Activated naive CD8-positive, alpha-beta T cell treated with anti-CD3 and anti-CD28 coated beads, Interleukin-2, amount 50 U/mL, for 24 hours (primary cell): ENCODE results near the gene EXOC5.
A peak's percentile ranks its signal among the peaks of the same experiment; 100 is the strongest.

ENCODE experiments used
- ATAC-seq: fragments of 150-1000 bp; cut with Tn5 transposase; one replicate; pipeline ENCODE4 v1.10.0; 2021
- DNase-seq: peaks from one replicate; pipeline ENCODE4 v3.0.0; 2021
- H3K27ac Mint-ChIP-seq: one replicate; pipeline ENCODE4 v1.8.0; 2021; ENCODE audit warnings: mild to moderate bottlenecking, mixed read lengths
- H3K27me3 Mint-ChIP-seq: one replicate; pipeline ENCODE4 v1.8.0; 2021; ENCODE audit warnings: mixed read lengths
- H3K36me3 Mint-ChIP-seq: one replicate; pipeline ENCODE4 v1.8.0; 2021; ENCODE audit warnings: low read depth, mixed read lengths
- H3K4me1 Mint-ChIP-seq: one replicate; pipeline ENCODE4 v1.8.0; 2021; ENCODE audit warnings: mixed read lengths
- H3K4me3 Mint-ChIP-seq: one replicate; pipeline ENCODE4 v1.8.0; 2021; ENCODE audit warnings: mild to moderate bottlenecking, moderate library complexity, mixed read lengths
- H3K9me3 Mint-ChIP-seq: one replicate; pipeline ENCODE4 v1.8.0; 2021; ENCODE audit warnings: mixed read lengths

The EXOC5 gene, protein sequence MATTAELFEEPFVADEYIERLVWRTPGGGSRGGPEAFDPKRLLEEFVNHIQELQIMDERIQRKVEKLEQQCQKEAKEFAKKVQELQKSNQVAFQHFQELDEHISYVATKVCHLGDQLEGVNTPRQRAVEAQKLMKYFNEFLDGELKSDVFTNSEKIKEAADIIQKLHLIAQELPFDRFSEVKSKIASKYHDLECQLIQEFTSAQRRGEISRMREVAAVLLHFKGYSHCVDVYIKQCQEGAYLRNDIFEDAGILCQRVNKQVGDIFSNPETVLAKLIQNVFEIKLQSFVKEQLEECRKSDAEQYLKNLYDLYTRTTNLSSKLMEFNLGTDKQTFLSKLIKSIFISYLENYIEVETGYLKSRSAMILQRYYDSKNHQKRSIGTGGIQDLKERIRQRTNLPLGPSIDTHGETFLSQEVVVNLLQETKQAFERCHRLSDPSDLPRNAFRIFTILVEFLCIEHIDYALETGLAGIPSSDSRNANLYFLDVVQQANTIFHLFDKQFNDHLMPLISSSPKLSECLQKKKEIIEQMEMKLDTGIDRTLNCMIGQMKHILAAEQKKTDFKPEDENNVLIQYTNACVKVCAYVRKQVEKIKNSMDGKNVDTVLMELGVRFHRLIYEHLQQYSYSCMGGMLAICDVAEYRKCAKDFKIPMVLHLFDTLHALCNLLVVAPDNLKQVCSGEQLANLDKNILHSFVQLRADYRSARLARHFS

DNA sequence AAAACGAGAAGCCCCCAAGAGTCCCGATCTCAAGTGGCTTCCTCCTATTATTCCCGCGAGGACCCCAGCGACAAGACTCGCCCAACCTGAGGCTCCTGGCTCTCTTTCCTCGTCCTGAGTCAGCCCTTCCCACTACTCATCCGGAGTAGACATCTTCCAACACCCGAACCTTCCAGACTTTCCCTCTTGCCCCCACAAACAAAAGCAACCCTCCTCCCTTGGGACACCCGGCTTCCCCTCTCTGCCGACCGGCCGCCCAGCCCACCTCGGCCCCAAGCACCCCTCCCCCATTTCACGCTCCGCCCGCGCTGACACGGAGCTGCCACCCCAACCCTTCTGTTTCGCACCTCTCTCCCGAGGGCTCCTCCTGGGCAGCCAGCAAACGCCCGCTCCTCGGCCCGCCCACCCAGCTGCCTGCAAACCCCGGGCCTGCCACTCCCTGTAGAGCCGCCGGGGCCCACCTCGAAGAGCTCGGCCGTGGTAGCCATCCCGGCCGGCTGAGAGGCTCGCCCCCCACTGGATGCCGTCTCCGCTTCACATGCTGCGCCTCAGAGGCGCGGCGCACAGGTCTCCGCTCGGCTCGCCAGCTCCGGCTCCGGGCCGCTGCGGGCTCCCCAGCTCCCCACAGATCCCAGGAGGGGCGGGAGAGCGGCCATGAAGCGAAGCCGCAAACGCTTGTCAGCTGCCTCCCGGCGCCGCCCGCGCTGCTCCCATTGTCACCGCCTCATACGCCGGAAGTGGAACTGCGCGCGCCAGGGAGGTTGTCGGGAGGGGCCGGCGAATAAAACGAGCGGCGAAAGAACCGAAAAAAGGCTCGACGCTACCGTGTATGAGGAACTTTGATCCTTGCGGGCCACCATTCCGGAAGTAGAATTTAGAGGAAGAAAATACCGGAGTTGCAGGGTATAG lies at the start of gene EXOC5, which contains the start of gene AP5M1:
Gene EXOC5 (minus strand): TSS at position 745 of the 909 bp plus-strand sequence. CDS start 257 bp downstream, at position 488.
Gene AP5M1 (plus strand): TSS at position 811 of the 909 bp plus-strand sequence. CDS start 344 bp downstream, outside the sequence.
- DNase-seq (peak; percentile 89), ATAC-seq (peak; percentile 92)
- H3K9me3 Mint-ChIP-seq: no peaks in the 10 kb centered on the region
- peaks cover 10% of the 10 kb centered on the region for H3K36me3 Mint-ChIP-seq
- no peaks in the 10 kb centered on the region for H3K27me3 Mint-ChIP-seq
- H3K4me3 Mint-ChIP-seq: peak within 1 kb of the TSS; percentile 94
- peaks cover 56% of the 10 kb centered on the region for H3K4me1 Mint-ChIP-seq
- peak within 1 kb of the TSS; percentile 94 for H3K27ac Mint-ChIP-seq

DNA sequence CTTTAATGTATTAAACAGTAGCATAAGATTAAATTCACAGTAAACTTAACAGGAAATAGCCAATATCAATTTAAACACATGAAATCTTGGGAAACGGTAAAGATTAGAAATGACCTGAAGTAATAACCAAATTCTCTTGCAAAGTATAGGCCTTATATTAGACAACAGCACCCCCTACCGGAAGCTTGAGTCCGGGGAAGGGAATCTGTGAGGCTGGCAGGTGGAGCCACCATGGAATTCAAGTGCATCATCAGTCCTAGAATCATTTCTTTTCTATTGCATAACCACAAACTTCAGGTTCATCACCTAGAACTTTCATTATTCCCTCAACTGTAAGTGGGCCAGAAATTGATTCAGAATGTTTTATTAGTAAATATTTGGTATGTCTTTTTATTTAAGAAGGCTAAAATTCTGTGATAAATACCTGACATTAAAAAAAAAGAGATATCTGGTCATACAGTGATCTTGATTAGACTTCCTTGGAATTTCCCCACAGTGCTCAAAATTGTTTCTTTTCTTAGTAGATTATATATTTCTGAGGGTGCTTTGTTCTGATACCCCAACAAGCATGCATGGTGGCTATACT lies 48.6 kb upstream of the EXOC5 start:
- DNase-seq (peak; percentile 74), ATAC-seq (no peak)
- no peaks in the 10 kb centered on the region for H3K27me3 Mint-ChIP-seq
- H3K4me1 Mint-ChIP-seq: peaks cover 13% of the 10 kb centered on the region
- no peaks in the 10 kb centered on the region for H3K36me3 Mint-ChIP-seq
- no peak overlapping the region for H3K27ac Mint-ChIP-seq
- H3K4me3 Mint-ChIP-seq: no peak overlapping the region
- peaks cover 11% of the 10 kb centered on the region for H3K9me3 Mint-ChIP-seq

DNA sequence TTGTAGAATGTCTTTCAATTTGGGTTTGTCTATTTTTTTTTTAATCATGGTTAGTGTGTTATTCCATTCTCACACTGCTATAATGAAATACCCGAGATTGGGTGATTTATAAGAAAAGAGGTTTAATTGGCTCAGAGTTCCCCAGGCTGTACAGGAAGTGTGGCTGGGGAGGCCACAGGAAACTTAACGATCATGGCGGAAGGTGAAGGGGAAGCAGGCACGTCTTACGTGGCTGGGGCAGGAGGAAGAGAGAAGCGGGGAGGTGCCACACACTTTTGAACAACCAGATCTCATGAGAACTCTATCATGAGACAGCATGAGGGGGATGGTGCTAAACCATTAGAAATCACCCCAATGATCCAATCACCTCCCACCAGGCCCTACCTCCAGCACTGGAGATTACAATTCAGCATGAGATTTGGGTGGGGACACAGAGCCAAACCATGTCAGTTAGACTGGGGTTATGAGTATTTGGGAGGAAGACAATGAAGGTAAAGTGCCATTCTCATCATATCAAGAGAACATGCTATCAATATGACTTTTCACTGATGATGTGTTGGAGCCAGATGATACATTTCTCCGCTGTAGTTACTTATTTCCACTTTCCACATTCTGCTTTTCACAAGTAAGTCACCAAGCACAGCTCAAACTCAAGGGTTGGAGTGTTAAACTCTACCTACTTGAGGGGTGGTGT lies 45.8 kb upstream of the EXOC5 start:
- Mint-ChIP-seq H3K36me3 (no peaks in the 10 kb centered on the region), H3K4me1 (peaks cover 14% of the 10 kb centered on the region), H3K27ac (no peak overlapping the region), H3K27me3 (no peaks in the 10 kb centered on the region), H3K9me3 (peaks cover 11% of the 10 kb centered on the region), H3K4me3 (no peak overlapping the region)
- ATAC-seq (no peak), DNase-seq (no peak)

DNA sequence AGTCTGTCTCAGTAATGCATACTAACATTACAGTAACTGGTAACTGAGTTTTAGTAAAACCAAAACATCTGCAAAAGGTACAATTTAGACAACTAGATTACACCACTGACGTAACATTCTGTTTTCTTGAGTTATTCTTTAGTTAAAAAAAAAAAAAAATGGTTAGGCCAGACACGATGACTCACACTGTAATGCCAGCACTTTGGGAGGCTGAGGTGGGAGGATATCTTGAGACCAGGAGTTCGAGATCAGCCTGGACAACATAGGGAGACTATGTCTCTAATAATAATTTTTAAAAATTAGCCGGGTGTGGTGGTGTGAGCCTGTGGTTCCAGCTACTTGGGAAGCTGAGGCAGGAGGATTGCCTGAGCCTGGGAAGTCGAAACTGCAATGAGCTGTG lies 34.2 kb upstream of the EXOC5 start:
- Mint-ChIP-seq H3K4me3 (no peak overlapping the region), H3K27me3 (peaks cover 18% of the 10 kb centered on the region), H3K4me1 (no peaks in the 10 kb centered on the region), H3K27ac (no peak overlapping the region), H3K36me3 (no peaks in the 10 kb centered on the region), H3K9me3 (no peaks in the 10 kb centered on the region)
- ATAC-seq (no peak), DNase-seq (no peak)

DNA sequence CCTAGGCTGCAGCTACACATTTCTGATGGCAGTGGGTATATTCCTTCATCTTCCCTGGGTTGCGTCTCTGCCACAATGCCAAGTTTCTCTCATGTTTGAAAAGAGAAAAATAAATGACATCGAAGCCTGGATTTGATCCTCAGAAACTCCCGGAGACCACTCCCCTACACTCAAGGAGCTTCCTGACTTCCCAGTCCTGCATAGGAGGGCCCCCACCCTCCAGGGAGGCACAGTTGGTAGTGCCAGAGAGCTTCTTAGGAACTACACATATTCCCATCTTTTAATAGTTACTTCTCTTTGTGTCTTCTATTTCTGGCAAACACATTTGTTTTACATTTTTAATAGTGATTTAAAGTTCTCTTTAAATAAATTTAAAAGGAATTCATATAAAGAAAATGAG lies 30.8 kb upstream of the EXOC5 start:
- Mint-ChIP-seq H3K4me3 (no peak overlapping the region), H3K9me3 (no peaks in the 10 kb centered on the region), H3K27me3 (no peaks in the 10 kb centered on the region), H3K27ac (no peak overlapping the region), H3K4me1 (no peaks in the 10 kb centered on the region), H3K36me3 (no peaks in the 10 kb centered on the region)
- ATAC-seq: no peak
- no peak for DNase-seq

DNA sequence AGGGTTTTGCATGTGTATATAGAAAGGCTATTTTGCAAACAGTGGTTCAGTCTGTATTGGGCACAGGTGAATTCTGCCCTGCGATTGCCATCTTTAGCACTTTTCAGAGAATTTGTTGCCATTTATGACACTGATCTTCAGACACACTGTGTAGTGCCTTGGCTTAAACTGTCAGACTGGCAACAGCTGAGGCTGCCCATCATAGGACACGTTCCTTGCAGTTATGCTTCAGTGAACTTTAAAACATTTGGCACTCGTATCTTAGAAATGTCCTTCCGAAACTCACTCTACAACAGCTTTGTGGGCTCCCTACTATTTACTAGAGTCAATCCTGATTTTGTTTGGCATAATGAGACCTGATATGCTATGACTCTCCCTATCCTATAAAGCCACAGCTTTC lies 29.1 kb upstream of the EXOC5 start:
- H3K4me1 Mint-ChIP-seq: no peaks in the 10 kb centered on the region
- DNase-seq: no peak
- no peaks in the 10 kb centered on the region for H3K36me3 Mint-ChIP-seq
- no peak overlapping the region for H3K4me3 Mint-ChIP-seq
- no peaks in the 10 kb centered on the region for H3K27me3 Mint-ChIP-seq
- no peak for ATAC-seq
- H3K9me3 Mint-ChIP-seq: no peaks in the 10 kb centered on the region
- H3K27ac Mint-ChIP-seq: no peak overlapping the region

DNA sequence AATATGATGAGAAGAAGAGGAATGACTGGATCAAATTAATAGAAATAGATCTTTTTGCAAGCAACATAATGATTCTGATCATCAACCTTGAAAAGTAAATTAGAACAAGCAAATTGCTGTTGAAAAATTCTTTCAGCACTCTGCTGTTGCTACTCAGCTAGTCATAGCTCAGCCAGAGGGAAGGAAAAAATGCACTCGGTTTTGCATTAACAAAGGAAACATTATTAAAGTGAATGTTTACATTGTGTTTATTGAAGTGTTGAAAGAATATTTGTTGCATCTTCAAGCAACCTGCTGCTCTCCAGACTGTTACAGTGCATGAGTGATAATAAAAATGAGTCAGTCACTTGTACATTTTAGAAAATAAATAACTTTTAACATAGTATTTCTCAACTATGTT lies 26.5 kb upstream of the EXOC5 start:
- DNase-seq (no peak), ATAC-seq (no peak)
- no peak overlapping the region for H3K27ac Mint-ChIP-seq
- H3K27me3 Mint-ChIP-seq: no peaks in the 10 kb centered on the region
- no peak overlapping the region for H3K4me3 Mint-ChIP-seq
- no peaks in the 10 kb centered on the region for H3K9me3 Mint-ChIP-seq
- peaks cover 6% of the 10 kb centered on the region for H3K36me3 Mint-ChIP-seq
- no peaks in the 10 kb centered on the region for H3K4me1 Mint-ChIP-seq

DNA sequence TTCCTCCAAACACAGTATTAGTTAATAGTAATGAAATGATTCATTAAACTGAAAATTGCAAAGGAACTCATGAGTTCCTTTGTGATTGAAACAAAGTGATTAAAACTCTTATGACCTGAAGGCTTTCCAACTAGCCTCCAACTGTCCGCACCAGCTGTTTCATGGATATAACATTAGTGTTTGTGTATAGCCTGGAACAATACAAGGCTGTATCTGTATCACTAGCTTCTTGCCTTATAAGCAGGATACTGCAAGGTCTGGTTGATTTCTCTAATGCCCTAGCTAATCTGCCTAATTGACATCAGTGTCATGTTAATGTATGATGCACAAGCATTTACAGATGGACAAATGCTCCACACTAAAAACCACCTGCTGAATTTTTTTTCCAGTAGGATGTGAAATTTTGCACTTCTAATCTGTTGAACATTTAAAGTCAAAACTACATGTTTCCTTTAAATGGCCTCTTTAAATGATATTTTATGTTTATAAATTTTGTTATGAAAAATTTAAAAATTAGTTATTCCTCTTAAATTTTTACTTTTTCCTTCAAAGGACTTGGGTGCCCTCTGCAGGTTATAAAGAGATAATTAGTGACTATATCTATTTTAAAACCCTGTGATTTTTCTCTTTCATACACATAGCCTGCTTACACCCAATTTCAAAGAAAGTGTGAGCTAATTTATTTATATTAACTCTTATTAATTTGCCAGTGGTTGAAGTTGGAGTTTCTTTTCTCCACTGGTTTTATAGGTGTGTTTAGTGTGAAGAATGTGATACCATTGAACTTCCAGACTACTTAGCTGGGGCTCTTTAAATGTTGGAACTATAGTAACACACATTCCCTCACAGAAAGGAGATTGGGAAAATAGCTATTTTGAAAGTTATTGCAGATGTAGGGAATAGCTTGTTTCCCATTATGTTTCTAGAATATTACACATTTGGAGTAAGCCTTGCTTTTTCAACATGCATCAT lies 25.4 kb upstream of the EXOC5 start:
- no peak overlapping the region for H3K27ac Mint-ChIP-seq
- H3K9me3 Mint-ChIP-seq: no peaks in the 10 kb centered on the region
- H3K4me3 Mint-ChIP-seq: no peak overlapping the region
- DNase-seq (no peak), ATAC-seq (no peak)
- H3K36me3 Mint-ChIP-seq: peaks cover 6% of the 10 kb centered on the region
- H3K4me1 Mint-ChIP-seq: no peaks in the 10 kb centered on the region
- no peaks in the 10 kb centered on the region for H3K27me3 Mint-ChIP-seq

DNA sequence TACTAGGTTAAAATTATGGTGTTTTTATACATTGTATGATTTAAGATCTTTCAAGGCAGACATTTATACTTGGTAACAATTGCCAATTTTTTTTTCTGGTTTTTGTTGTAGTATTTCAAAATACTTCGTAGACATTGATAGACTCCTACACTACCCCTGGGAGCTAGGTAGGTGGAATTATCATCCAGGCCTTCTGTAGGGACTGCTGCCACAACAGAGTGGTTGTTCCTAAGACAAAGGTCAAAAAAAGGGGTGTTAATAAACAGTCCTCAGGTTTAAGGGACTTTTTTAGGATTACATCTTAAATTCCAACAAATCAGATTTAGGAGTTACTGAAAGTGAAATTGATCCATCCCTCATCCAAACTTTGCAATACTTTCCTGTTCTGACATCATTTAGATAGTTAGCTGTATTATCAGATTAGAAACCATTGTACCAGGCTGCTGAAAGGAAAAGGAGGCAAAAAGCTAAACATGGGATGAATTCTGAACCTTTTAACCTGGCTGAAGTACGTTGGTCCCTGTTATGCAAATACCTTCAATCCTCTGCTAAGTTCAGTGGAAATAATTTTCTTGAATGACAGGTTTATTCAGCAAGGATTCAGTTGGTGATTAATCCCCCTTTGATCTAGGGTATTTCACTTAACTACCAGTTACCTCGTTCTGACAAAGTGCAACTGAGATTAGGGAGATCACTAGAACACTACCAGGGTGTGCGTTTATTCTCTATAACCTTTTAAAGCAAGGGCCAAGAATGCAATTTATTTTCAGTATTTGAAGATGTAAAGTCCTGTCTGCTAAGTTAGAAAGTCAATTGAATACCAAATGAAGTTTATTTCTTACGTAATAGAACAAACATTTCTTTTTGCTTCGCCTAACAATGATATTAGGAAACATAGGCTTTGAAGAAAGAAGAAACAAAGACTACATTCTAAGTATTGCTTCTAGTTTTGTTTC lies 23.3 kb upstream of the EXOC5 start:
- ATAC-seq (no peak), DNase-seq (no peak)
- Mint-ChIP-seq H3K4me1 (no peaks in the 10 kb centered on the region), H3K27ac (no peak overlapping the region), H3K27me3 (no peaks in the 10 kb centered on the region), H3K9me3 (no peaks in the 10 kb centered on the region), H3K4me3 (no peak overlapping the region), H3K36me3 (peaks cover 6% of the 10 kb centered on the region)

DNA sequence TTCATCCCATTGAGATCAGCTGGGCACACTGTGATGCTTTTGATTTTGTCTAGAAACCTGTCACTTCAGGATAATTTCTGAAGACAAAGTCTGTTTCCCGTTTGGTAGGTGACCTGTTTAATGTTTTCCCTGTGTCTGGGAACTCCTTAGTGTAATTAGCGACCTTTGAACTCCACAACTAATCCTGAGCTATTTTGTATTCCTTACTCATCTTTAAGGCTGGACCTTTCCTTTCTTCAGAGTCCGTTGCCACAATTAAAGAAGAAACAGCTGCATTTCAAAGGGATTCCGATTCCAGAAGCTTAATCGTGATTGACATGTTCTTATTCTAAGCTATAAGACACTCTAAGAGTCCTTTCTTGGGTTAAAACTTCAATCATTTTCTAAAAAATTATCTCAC lies 22.0 kb upstream of the EXOC5 start:
- no peaks in the 10 kb centered on the region for H3K4me1 Mint-ChIP-seq
- H3K36me3 Mint-ChIP-seq: peaks cover 6% of the 10 kb centered on the region

DNA sequence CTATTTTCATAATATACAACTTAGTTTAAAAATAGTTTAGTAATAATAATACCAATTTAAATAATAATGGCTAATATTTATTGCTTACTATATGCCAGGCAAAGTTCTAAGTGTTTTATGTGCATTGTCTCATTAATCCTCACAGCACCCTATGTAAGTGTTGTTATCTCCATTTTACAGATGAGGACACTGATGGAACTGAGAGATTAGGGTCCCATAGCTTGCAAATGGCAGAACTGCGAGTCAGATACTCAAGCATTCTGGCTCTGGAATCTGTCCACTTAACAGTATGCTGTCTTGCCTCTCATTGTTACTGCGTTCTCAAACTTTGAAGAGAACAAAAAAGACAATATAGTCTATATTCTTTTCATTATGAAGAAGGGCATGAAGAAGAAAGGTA lies 19.0 kb upstream of the EXOC5 start:
- ATAC-seq (no peak), DNase-seq (no peak)
- H3K4me1 Mint-ChIP-seq: no peaks in the 10 kb centered on the region
- no peak overlapping the region for H3K27ac Mint-ChIP-seq
- no peaks in the 10 kb centered on the region for H3K27me3 Mint-ChIP-seq
- H3K4me3 Mint-ChIP-seq: no peak overlapping the region
- H3K36me3 Mint-ChIP-seq: peaks cover 28% of the 10 kb centered on the region
- no peaks in the 10 kb centered on the region for H3K9me3 Mint-ChIP-seq

More for the DNA sequence above, 22.0 kb upstream of the EXOC5 start:
- Mint-ChIP-seq H3K9me3 (no peaks in the 10 kb centered on the region), H3K4me3 (no peak overlapping the region), H3K27me3 (no peaks in the 10 kb centered on the region), H3K27ac (no peak overlapping the region)
- DNase-seq: no peak
- no peak for ATAC-seq

DNA sequence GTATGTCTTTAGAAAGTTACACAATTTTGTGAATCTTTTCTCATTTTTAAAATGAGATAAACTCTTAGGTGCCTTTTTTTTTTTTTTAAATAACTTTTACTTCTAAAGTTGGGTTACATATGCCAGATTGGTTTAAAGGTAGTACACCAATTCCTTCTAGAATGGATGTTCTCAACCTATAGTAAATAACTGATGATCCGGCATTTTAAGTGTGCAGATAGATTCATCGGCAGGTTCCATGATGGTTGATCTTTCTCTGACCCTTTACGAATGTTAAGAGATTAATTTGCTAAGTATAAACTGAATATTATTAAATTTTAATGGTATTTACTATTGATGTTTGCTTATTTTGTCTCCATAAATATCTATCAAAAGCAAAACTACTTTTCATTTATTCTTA lies 8.4 kb upstream of the EXOC5 start:
- Mint-ChIP-seq H3K36me3 (peaks cover 19% of the 10 kb centered on the region), H3K27ac (no peak overlapping the region), H3K4me3 (no peak overlapping the region), H3K9me3 (no peaks in the 10 kb centered on the region), H3K27me3 (no peaks in the 10 kb centered on the region), H3K4me1 (peaks cover 13% of the 10 kb centered on the region)
- ATAC-seq (no peak), DNase-seq (no peak)
